Astrocyte (in vitro differentiated cells and primary cell): ENCODE results near the gene RBM38. TPM values are rescaled to one million over a fixed set of nuclear protein-coding genes. Genes with fewer than 3 reads are reported as not detected.

Experiments used
- DNase-seq: peaks from one replicate; pipeline ENCODE4 v3.0.0-alpha.2; 2010; ENCODE audit warnings: low read depth
- FAIRE-seq: peaks from 2 replicates; lab custom pipeline; 2011; peaks lifted over from hg19 to GRCh38; lab: Jason Lieb, UNC
- H2AFZ ChIP-seq: 2 replicates; pipeline ENCODE4 v1.6.0; 2012; ENCODE audit warnings: low read depth, low read length, inconsistent platforms
- H3K27ac ChIP-seq: 2 replicates; pipeline ENCODE4 v1.5.1; 2011; ENCODE audit warnings: low read depth, low read length, inconsistent platforms
- H3K27me3 ChIP-seq: 2 replicates; pipeline ENCODE4 v1.6.0; 2011; ENCODE audit warnings: low read length, inconsistent platforms; ENCODE audit not compliant: insufficient read depth
- H3K36me3 ChIP-seq: 2 replicates; pipeline ENCODE4 v1.5.1; 2011; ENCODE audit warnings: low read length, inconsistent platforms; ENCODE audit not compliant: insufficient read depth
- H3K4me1 ChIP-seq: 2 replicates; pipeline ENCODE4 v1.5.1; 2011; ENCODE audit warnings: low read length, inconsistent platforms; ENCODE audit not compliant: insufficient read depth
- H3K4me2 ChIP-seq: 2 replicates; pipeline ENCODE4 v1.6.0; 2012; ENCODE audit warnings: low read length, inconsistent platforms
- H3K4me3 ChIP-seq: 2 replicates; pipeline ENCODE4 v1.5.1; 2011; ENCODE audit warnings: low read depth, mild to moderate bottlenecking, low read length, inconsistent platforms; ENCODE audit not compliant: insufficient read depth
- H3K79me2 ChIP-seq: 2 replicates; pipeline ENCODE4 v1.6.0; 2012; ENCODE audit warnings: mild to moderate bottlenecking, low read length, inconsistent platforms; ENCODE audit not compliant: insufficient read depth
- H3K9ac ChIP-seq: 2 replicates; pipeline ENCODE4 v1.6.0; 2012; ENCODE audit warnings: mild to moderate bottlenecking, low read length, inconsistent platforms
- H3K9me3 ChIP-seq: 2 replicates; pipeline ENCODE4 v1.5.1; 2012; ENCODE audit warnings: low read depth, mild to moderate bottlenecking, low read length, inconsistent platforms; ENCODE audit not compliant: insufficient read depth
- H4K20me1 ChIP-seq: 2 replicates; pipeline ENCODE4 v1.6.0; 2012; ENCODE audit warnings: low read length, inconsistent platforms; ENCODE audit not compliant: insufficient read depth
- H3K27ac Mint-ChIP-seq: one replicate; pipeline ENCODE4 v1.8.0; 2021; ENCODE audit warnings: mild to moderate bottlenecking, mixed read lengths; ENCODE audit not compliant: unreplicated experiment
- H3K27me3 Mint-ChIP-seq: one replicate; pipeline ENCODE4 v1.8.0; 2021; ENCODE audit warnings: low read depth, mixed read lengths; ENCODE audit not compliant: unreplicated experiment
- H3K36me3 Mint-ChIP-seq: one replicate; pipeline ENCODE4 v1.8.0; 2021; ENCODE audit warnings: low read depth, mixed read lengths; ENCODE audit not compliant: unreplicated experiment
- H3K4me1 Mint-ChIP-seq: one replicate; pipeline ENCODE4 v1.8.0; 2021; ENCODE audit warnings: low read depth, mixed read lengths; ENCODE audit not compliant: unreplicated experiment
- H3K4me3 Mint-ChIP-seq: one replicate; pipeline ENCODE4 v1.8.0; 2021; ENCODE audit warnings: mild to moderate bottlenecking, moderate library complexity, mixed read lengths; ENCODE audit not compliant: unreplicated experiment
- H3K9me3 Mint-ChIP-seq: one replicate; pipeline ENCODE4 v1.8.0; 2021; ENCODE audit warnings: mild to moderate bottlenecking, mixed read lengths; ENCODE audit not compliant: unreplicated experiment
- EZH2 ChIP-seq: IDR thresholded peaks from 2 replicates; pipeline ENCODE4 v1.6.1; 2012; ENCODE audit warnings: mild to moderate bottlenecking, low read length, inconsistent platforms; ENCODE audit not compliant: insufficient read depth
- total RNA-seq: library from RNA; stranded (reverse); gene quantifications from 2 replicates; pipeline ENCODE4 v1.2.1, GENCODE V29; 2021
- TF ChIP-seq, protein P1 (sequence below): IDR thresholded peaks from 2 replicates; pipeline ENCODE4 v1.5.1; 2011; ENCODE audit warnings: low read depth, mild to moderate bottlenecking, inconsistent platforms, low read length, moderate library complexity; ENCODE audit not compliant: insufficient read depth

Gene RBM38
- total RNA-seq, 1 donor from 2014 or later: 43.5 TPM

DNA sequence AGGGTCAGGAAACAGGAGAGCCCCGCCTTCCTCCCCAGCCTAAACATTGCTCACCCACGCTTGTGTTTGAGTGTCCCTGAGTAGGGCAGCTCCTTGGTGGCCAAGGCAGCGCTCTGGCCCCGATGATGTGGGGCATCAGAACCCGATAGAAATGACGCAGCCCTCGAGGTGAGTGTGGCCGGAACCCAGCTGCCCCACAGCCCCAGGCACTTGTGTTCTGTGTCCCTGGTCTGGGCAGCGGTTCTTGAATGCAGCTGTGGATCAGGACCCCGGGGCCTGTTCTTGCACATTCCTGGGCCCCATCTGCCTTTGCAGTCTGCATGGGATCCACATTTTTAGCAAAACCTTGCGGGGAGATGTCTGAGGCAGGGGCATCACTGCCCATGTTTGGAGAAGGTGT, 12.8 kb downstream of the RBM38 start:
- peaks cover 6% of the 10 kb centered on the region for H3K4me1 Mint-ChIP-seq
- H3K9me3 ChIP-seq: no peaks in the 10 kb centered on the region
- H3K36me3 ChIP-seq: no peaks in the 10 kb centered on the region
- peaks cover 20% of the 10 kb centered on the region for H3K36me3 Mint-ChIP-seq
- no peak overlapping the region for H3K27ac Mint-ChIP-seq
- H3K4me2 ChIP-seq: no peak overlapping the region
- H3K4me3 Mint-ChIP-seq: no peak overlapping the region
- DNase-seq (no peak), FAIRE-seq (no peak)
- H3K9ac ChIP-seq: no peak overlapping the region
- H3K4me1 ChIP-seq: peaks cover 9% of the 10 kb centered on the region
- no peak overlapping the region for H3K27ac ChIP-seq
- H3K27me3 ChIP-seq: no peaks in the 10 kb centered on the region
- H3K9me3 Mint-ChIP-seq: no peaks in the 10 kb centered on the region
- TF ChIP-seq, protein P1, sequence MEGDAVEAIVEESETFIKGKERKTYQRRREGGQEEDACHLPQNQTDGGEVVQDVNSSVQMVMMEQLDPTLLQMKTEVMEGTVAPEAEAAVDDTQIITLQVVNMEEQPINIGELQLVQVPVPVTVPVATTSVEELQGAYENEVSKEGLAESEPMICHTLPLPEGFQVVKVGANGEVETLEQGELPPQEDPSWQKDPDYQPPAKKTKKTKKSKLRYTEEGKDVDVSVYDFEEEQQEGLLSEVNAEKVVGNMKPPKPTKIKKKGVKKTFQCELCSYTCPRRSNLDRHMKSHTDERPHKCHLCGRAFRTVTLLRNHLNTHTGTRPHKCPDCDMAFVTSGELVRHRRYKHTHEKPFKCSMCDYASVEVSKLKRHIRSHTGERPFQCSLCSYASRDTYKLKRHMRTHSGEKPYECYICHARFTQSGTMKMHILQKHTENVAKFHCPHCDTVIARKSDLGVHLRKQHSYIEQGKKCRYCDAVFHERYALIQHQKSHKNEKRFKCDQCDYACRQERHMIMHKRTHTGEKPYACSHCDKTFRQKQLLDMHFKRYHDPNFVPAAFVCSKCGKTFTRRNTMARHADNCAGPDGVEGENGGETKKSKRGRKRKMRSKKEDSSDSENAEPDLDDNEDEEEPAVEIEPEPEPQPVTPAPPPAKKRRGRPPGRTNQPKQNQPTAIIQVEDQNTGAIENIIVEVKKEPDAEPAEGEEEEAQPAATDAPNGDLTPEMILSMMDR: no peak
- no peak for TF ChIP-seq EZH2
- peaks cover 50% of the 10 kb centered on the region for H4K20me1 ChIP-seq
- H2AFZ ChIP-seq: no peak overlapping the region
- no peak overlapping the region for H3K4me3 ChIP-seq
- H3K79me2 ChIP-seq: peaks cover 26% of the 10 kb centered on the region
- no peaks in the 10 kb centered on the region for H3K27me3 Mint-ChIP-seq

- H3K36me3 ChIP-seq: no peaks in the 10 kb centered on the region
- Mint-ChIP-seq H3K9me3 (no peaks in the 10 kb centered on the region), H3K36me3 (peaks cover 17% of the 10 kb centered on the region), H3K4me3 (no peak overlapping the region), H3K4me1 (peaks cover 2% of the 10 kb centered on the region), H3K27me3 (no peaks in the 10 kb centered on the region), H3K27ac (no peak overlapping the region)
- no peak for TF ChIP-seq EZH2
- DNase-seq (no peak), FAIRE-seq (no peak)
- no peak overlapping the region for H2AFZ ChIP-seq
- H4K20me1 ChIP-seq: peaks cover 49% of the 10 kb centered on the region
- no peak overlapping the region for H3K9ac ChIP-seq
- peaks cover 20% of the 10 kb centered on the region for H3K79me2 ChIP-seq
- no peak overlapping the region for H3K4me3 ChIP-seq
- H3K27me3 ChIP-seq: no peaks in the 10 kb centered on the region
- H3K4me2 ChIP-seq: no peak overlapping the region
- peaks cover 5% of the 10 kb centered on the region for H3K4me1 ChIP-seq
- H3K9me3 ChIP-seq: no peaks in the 10 kb centered on the region
- H3K27ac ChIP-seq: no peak overlapping the region
Measured at GRCh38 chr20:57404419-57405072, 13.3 kb downstream of the RBM38 start.

GRCh38 chr20:57405236-57406016, 14.2 kb downstream of the RBM38 start:
- H3K36me3 Mint-ChIP-seq: peaks cover 17% of the 10 kb centered on the region
- peaks cover 6% of the 10 kb centered on the region for H3K4me1 Mint-ChIP-seq
- TF ChIP-seq EZH2: no peak
- H3K9ac ChIP-seq: no peak overlapping the region
- no peak overlapping the region for H3K27ac ChIP-seq
- H3K27me3 ChIP-seq: no peaks in the 10 kb centered on the region
- no peak overlapping the region for H3K4me3 Mint-ChIP-seq
- no peaks in the 10 kb centered on the region for H3K9me3 ChIP-seq
- no peaks in the 10 kb centered on the region for H3K4me1 ChIP-seq
- H3K36me3 ChIP-seq: no peaks in the 10 kb centered on the region
- no peaks in the 10 kb centered on the region for H3K27me3 Mint-ChIP-seq
- H3K9me3 Mint-ChIP-seq: no peaks in the 10 kb centered on the region
- no peak overlapping the region for H3K4me2 ChIP-seq
- H4K20me1 ChIP-seq: peaks cover 43% of the 10 kb centered on the region
- no peak overlapping the region for H3K27ac Mint-ChIP-seq
- no peak overlapping the region for H2AFZ ChIP-seq
- no peak overlapping the region for H3K4me3 ChIP-seq
- no peak for DNase-seq
- peaks cover 12% of the 10 kb centered on the region for H3K79me2 ChIP-seq
- no peak for FAIRE-seq
